Ovary (tissue), 3 donors: ENCODE results near the gene SEC14L1.

Source experiments
- EP300 ChIP-seq: sonication (generic); formaldehyde crosslinking; IDR thresholded peaks from one replicate; pipeline ENCODE4 v1.6.1; 2017; ENCODE audit warnings: antibody characterized with exemption
- POLR2A ChIP-seq: fragments of 450-650 bp; IDR thresholded peaks from one replicate; pipeline ENCODE4 v1.6.1; 2017; ENCODE audit warnings: antibody characterized with exemption, mild to moderate bottlenecking, moderate library complexity
- TF ChIP-seq, protein P1 (sequence below), 3 donors: fragments of 450-650 bp in 2 of 3; fragments of 200-600 bp in 1 of 3; IDR thresholded peaks; one replicate each; pipeline versions ENCODE4 v1.5.1 to v1.8.0; 2016 to 2022; ENCODE audit warnings: antibody characterized with exemption in 3 of 3, mild to moderate bottlenecking in 1 of 3
- donor health status: DM: no; HTN: no; CAD: no.

DNA sequence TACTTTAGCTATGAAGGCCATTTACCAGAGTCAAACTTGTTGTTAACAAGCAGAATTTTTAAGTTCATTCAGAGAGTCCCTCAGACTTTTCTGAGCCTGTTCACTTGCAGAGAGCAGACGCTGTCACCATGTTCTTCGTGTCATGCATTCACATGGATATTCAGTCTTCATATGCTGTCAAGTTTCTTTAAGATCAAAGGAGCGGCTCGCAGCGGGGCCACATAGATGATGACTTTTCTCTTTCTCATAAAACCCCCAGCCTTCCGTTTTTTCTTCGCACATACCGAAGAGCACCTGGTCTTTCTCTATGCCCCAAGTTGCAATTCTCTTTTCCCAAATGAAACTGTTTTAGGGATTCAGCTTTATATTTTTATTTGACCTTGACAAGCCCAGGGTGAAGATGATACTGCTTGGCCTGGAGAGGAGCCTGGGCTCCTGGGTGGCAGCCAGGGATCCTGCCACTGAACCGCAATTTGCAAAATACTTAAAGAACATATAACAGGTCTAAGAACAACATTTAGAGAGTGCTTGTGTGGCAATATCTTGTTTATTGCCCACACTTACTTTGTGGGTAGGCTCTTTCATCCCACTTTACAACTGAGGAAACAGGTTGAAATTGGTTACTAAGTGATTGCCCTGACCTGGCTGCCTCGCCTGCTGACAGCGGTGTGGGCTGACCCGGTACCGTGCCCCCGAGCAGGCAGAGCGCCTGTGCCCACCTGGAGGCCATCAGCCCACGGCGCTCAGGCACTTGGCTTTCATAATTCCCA lies 22.9 kb downstream of the SEC14L1 start:
- TF ChIP-seq, protein P1, sequence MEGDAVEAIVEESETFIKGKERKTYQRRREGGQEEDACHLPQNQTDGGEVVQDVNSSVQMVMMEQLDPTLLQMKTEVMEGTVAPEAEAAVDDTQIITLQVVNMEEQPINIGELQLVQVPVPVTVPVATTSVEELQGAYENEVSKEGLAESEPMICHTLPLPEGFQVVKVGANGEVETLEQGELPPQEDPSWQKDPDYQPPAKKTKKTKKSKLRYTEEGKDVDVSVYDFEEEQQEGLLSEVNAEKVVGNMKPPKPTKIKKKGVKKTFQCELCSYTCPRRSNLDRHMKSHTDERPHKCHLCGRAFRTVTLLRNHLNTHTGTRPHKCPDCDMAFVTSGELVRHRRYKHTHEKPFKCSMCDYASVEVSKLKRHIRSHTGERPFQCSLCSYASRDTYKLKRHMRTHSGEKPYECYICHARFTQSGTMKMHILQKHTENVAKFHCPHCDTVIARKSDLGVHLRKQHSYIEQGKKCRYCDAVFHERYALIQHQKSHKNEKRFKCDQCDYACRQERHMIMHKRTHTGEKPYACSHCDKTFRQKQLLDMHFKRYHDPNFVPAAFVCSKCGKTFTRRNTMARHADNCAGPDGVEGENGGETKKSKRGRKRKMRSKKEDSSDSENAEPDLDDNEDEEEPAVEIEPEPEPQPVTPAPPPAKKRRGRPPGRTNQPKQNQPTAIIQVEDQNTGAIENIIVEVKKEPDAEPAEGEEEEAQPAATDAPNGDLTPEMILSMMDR (IDR thresholded peaks at IDR 0.05): no peak
- TF ChIP-seq EP300 (no peak), POLR2A (no peak)
